ENCODE results near the gene C9orf152. TPM values are rescaled to one million over a fixed set of nuclear protein-coding genes. Genes with fewer than 3 reads are reported as not detected.

Gene C9orf152
- total and polyA plus RNA-seq, 9 of the 15 experiments (the other 6 are each of a cell fraction or from before 2014, with no cell fraction given) = not detected

DNA sequence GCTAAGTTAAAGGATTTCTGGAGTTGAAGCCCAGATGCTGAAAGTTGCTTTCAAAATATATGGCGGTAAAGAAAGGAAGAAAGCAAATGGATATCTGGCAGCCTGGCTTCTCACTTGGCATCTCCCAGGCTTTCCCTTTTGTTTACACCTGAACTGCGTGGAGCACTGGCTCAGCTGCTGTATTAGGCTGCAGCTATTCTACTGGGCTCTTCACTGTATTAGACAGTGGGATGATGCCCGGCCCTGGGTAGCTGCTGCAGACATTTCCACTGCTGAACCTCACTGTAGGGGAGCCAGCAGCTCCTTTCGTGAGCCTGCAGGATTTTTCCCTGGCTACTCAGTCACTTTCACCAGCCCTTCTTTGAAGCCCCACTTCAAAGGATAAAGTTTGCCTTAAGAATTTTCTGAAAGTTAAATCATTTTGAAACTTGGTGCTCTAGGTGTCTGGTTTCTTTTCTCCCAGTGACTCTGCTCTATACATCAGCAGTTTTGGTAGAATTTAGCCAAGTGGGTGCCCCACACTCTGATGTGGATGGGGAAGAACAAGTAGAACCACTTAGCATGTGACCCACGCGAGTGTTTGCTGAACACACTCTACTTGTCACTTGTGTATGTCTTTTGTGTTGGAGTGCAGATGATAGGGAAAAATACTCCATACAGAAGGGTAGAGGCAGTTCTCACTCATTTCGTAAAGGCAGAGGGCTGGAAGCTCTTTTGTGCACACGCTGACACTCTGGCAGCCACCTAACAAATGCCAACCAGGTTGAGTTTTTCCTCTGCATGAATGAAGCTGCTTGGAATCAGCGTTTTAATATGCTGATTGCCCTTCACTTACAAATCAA lies 49.9 kb downstream of the C9orf152 start:
- no peak for DNase-seq (ENCODE audit: extremely low read depth in 1 of 4, low spot score in 3 of 4)
- Histone ChIP-seq H3K9me1 (ENCODE audit: control insufficient read depth, insufficient read depth, low read length) (no peaks in the 10 kb centered on the region), H3K79me2 (ENCODE audit: control insufficient read depth, insufficient read depth, low read length) (no peaks in the 10 kb centered on the region), H4K20me1 (replicated peaks; ENCODE audit: control insufficient read depth, insufficient read depth, low read length) (no peaks in the 10 kb centered on the region), H3K4me2 (ENCODE audit: insufficient read depth, low read length) (no peak overlapping the region), H3K4me3 (no peak overlapping the region), H2AFZ (ENCODE audit: low read depth, low read length) (no peak overlapping the region), H3K9ac (ENCODE audit: insufficient read depth in 1 of 2, low read depth in 2 of 2, low read length in 2 of 2) (no peak overlapping the region), H3K36me3 (ENCODE audit: control insufficient read depth, insufficient read depth, low read length) (no peaks in the 10 kb centered on the region), H3K27me3 (ENCODE audit: control insufficient read depth in 2 of 2, insufficient read depth in 2 of 2, low read length in 2 of 2) (peaks cover 0 to 17% of the 10 kb centered on the region in 2 experiments; a peak in 1 of 5 replicates), H3K27ac (ENCODE audit: extremely low read depth, low read depth, low read length) (no peak overlapping the region), H3K9me3 (replicated peaks; ENCODE audit: control insufficient read depth, insufficient read depth, low read depth, low read length) (no peaks in the 10 kb centered on the region), H3K4me1 (replicated peaks in 1 of 2; ENCODE audit: control insufficient read depth in 2 of 2, insufficient read depth in 2 of 2, low read length in 2 of 2) (no peaks in the 10 kb centered on the region)
- ChIA-PET CTCF (ENCODE audit: low intra/inter-chr PET ratio) (no interaction called here), POLR2A (interaction anchor here (0.6 kb wide), 1 partner anchor 1169 kb away, joined by 3 read pairs; no protein-coding TSS in a partner anchor)
- FAIRE-seq = no peak
- no peak for ATAC-seq
- WGBS (ENCODE audit: insufficient coverage, low coverage, missing lambda C conversion rate) = under 1% methylated on average over 9 of the region's 9 CpGs
- TF ChIP-seq ZFP30 (CRISPR knock-in tag; IDR thresholded peaks at IDR 0.05; ENCODE audit: borderline replicate concordance) = no peak
- no peak for TF ChIP-seq ZNF121 (CRISPR knock-in tag; conservative IDR thresholded peaks at IDR 0.05)
- no peak for TF ChIP-seq SETDB1 (IDR thresholded peaks at IDR 0.05; ENCODE audit: low read length)
- TF ChIP-seq, protein P1, sequence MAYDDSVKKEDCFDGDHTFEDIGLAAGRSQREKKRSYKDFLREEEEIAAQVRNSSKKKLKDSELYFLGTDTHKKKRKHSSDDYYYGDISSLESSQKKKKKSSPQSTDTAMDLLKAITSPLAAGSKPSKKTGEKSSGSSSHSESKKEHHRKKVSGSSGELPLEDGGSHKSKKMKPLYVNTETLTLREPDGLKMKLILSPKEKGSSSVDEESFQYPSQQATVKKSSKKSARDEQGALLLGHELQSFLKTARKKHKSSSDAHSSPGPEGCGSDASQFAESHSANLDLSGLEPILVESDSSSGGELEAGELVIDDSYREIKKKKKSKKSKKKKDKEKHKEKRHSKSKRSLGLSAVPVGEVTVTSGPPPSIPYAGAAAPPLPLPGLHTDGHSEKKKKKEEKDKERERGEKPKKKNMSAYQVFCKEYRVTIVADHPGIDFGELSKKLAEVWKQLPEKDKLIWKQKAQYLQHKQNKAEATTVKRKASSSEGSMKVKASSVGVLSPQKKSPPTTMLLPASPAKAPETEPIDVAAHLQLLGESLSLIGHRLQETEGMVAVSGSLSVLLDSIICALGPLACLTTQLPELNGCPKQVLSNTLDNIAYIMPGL (CRISPR knock-in tag; IDR thresholded peaks at IDR 0.05) = no peak
- no peak for TF ChIP-seq KLF13 (tag; IDR thresholded peaks at IDR 0.05; ENCODE audit: borderline replicate concordance, low read depth)
- TF ChIP-seq IRF2 (CRISPR knock-in tag; IDR thresholded peaks at IDR 0.05) = no peak
- TF ChIP-seq SLC30A9 (CRISPR knock-in tag; IDR thresholded peaks at IDR 0.05) = no peak
- no peak for TF ChIP-seq C11orf30 (IDR thresholded peaks at IDR 0.05; ENCODE audit: low read depth)
- no peak for TF ChIP-seq TFAM (CRISPR knock-in tag; conservative IDR thresholded peaks at IDR 0.05)
- TF ChIP-seq ILF3 (IDR thresholded peaks at IDR 0.05; ENCODE audit: borderline replicate concordance) = no peak
- no peak for TF ChIP-seq POLR2A (conservative IDR thresholded peaks at IDR 0.05)
- no peak for TF ChIP-seq GTF2A2 (tag; IDR thresholded peaks at IDR 0.05)
- no peak for TF ChIP-seq CEBPZ (IDR thresholded peaks at IDR 0.05; ENCODE audit: borderline replicate concordance, low read depth, low read length)
- no peak for TF ChIP-seq KLF10 (CRISPR knock-in tag; IDR thresholded peaks at IDR 0.05)
- no peak for TF ChIP-seq DNMT1 (IDR thresholded peaks at IDR 0.05)
- in situ Hi-C loops (cut with MboI) (loop anchor here (10.0 to 25.0 kb wide), 2 partner anchors 253 to 571 kb away; no protein-coding TSS in a partner anchor), intact Hi-C loops (cut with micrococcal nuclease) (loop anchor here (10.0 kb wide), 2 partner anchors 343 to 573 kb away; no protein-coding TSS in a partner anchor)
- BruUV-seq (replicated peaks) = no TSS peak

Measured in K562 (cell line).